Measurements from ENCODE around the gene BACH1. TPM values are rescaled to one million over a fixed set of nuclear protein-coding genes. Genes with fewer than 3 reads are reported as not detected.

Gene BACH1
- total RNA-seq (2022; extraction: Qiagen RNA extraction), result 4.0 to 7.0 TPM (median 5.5 TPM) in 5 replicates

DNA sequence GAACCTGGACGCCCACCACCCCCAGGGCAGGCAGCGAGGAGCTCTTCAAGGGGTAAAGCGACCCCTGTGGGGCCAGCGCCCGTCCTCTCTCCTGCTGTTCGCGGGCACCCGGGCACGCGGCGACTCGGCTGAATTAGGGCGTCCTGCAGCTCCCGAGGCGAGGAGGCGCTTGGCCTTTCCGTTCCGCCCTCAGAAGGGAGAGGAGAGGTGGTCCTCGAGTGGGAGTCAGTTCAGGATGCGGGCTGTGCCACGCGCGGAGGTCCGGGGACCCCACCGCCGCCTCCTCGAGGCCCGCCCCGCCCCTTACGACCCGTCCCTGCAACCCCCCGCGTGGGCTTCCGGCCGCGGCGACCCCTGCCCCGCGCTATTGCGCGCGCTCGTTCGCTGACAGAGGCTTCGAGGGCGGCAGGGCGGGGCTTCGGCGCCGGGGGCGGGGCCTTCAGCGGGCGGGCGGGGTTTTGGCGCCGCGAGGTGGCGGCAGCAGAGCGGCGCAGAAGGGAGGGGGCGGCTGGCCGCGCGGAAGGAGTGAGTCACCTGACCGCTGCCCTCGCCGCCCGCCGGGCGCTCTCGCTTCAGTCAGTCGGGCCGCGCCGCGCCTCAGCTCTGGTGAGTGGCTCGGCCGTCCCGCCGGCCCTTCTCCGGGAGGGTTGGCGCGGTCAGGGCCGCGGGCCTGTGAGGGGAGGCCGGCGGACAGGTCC is at the start of gene BACH1:
Gene BACH1, plus strand, starts transcription at position 575 of the 698 bp plus-strand sequence. CDS start 22,359 bp downstream, outside the sequence.

Other genes starting within 250 kb of the BACH1 start
- gene CCT8, start 225.3 kb upstream of the BACH1 start, total RNA-seq (2022; extraction: Qiagen RNA extraction), result 163 to 216 TPM (median 175 TPM) in 5 replicates
- gene MAP3K7CL, start 168.3 kb upstream of the BACH1 start, total RNA-seq (2022; extraction: Qiagen RNA extraction), result 1.2 to 2.4 TPM (median 2.0 TPM) in 5 replicates